22Rv1 (cell line): ENCODE data around the gene SERGEF.

ENCODE experiments used
- ZFX ChIP-seq: fragments of 450-650 bp; IDR thresholded peaks from 2 replicates; pipeline ENCODE4 v1.6.1; 2017; ENCODE audit warnings: antibody characterized with exemption, borderline replicate concordance
- TF ChIP-seq, protein P1 (sequence below): fragments of 450-650 bp; IDR thresholded peaks from 2 replicates; pipeline ENCODE4 v1.5.1; 2017; ENCODE audit warnings: mild to moderate bottlenecking

DNA sequence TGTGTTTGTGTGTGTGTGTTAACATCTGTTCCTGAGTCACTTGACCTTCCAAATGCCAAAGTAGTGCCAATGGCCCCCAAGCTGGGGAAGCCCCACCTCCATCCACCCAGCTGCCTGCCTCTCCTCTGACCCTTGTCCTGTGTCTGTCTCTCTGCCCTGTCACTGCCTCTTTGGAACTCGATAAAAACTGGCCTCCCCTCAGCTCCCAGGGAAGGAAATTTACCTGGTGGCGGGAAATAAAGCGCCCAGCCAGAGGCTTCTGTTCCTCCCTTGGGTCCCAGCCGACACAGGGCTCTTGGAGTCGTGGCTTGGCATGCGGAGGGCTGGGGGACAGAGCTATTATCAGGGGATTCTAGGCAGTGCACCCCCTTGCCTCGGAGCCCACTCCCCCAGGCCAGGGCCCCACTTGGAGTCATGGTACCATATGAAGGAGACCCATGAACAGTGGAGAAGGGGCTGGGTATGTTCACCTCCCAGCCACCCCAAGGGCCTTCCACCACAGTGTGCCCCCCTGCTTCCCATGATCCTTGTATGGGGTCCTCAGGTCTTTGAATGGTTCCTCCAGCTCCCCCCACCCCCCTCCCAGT is 272.1 kb downstream of the SERGEF start:
- TF ChIP-seq, protein P1, sequence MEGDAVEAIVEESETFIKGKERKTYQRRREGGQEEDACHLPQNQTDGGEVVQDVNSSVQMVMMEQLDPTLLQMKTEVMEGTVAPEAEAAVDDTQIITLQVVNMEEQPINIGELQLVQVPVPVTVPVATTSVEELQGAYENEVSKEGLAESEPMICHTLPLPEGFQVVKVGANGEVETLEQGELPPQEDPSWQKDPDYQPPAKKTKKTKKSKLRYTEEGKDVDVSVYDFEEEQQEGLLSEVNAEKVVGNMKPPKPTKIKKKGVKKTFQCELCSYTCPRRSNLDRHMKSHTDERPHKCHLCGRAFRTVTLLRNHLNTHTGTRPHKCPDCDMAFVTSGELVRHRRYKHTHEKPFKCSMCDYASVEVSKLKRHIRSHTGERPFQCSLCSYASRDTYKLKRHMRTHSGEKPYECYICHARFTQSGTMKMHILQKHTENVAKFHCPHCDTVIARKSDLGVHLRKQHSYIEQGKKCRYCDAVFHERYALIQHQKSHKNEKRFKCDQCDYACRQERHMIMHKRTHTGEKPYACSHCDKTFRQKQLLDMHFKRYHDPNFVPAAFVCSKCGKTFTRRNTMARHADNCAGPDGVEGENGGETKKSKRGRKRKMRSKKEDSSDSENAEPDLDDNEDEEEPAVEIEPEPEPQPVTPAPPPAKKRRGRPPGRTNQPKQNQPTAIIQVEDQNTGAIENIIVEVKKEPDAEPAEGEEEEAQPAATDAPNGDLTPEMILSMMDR, result no peak
- TF ChIP-seq ZFX, result no peak
